ENCODE data around the gene GNAQ.

GNAQ gene

DNA sequence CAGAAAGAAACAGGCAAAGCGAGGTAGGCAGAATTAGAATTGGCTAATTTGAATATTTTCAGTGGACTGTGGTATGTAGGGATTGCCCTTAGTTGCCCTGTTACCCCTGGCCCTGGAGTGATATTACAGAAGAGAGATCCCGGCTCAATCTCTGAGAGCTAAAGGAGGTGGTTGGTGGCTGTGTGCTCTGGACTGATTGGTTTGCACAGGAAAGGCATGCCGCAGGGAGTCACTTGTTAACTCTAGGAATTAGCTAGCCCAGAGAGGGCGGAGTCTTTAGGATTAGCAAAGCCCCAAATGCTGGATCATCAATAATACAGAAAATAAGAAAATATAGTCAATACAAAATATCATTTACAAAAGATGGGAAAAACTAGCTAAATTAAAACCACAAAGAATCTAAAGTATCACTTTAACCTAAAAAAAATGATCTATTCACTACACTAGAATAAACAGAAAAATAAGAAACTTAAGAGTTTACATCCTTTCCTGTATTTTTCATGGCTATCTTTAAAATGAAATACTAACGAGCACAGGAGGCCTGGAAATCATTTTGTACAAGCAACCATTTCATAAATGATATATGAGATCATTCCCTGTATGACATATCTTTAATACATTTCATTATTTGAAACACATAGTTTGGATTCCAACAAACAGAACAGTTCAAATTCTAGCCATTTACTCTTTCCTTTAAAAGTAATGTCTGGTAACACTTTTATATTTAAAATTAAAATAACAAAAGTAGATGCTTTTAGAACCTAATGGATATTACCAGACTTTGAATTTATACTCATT, 71.1 kb downstream of the GNAQ start:
- H3K27ac ChIP-seq: no peak overlapping the region
- no peak for TF ChIP-seq ZFX (IDR thresholded peaks at IDR 0.05)
- TF ChIP-seq, protein P1, sequence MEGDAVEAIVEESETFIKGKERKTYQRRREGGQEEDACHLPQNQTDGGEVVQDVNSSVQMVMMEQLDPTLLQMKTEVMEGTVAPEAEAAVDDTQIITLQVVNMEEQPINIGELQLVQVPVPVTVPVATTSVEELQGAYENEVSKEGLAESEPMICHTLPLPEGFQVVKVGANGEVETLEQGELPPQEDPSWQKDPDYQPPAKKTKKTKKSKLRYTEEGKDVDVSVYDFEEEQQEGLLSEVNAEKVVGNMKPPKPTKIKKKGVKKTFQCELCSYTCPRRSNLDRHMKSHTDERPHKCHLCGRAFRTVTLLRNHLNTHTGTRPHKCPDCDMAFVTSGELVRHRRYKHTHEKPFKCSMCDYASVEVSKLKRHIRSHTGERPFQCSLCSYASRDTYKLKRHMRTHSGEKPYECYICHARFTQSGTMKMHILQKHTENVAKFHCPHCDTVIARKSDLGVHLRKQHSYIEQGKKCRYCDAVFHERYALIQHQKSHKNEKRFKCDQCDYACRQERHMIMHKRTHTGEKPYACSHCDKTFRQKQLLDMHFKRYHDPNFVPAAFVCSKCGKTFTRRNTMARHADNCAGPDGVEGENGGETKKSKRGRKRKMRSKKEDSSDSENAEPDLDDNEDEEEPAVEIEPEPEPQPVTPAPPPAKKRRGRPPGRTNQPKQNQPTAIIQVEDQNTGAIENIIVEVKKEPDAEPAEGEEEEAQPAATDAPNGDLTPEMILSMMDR (conservative IDR thresholded peaks at IDR 0.05): no peak

GRCh38 chr9:77959803-77960202, 71.8 kb downstream of the GNAQ start:
- TF ChIP-seq, protein P1 (conservative IDR thresholded peaks at IDR 0.05): no peak
- no peak for TF ChIP-seq ZFX (IDR thresholded peaks at IDR 0.05)
- no peak overlapping the region for H3K27ac ChIP-seq

GRCh38 chr9:77957652-77958051, 74.0 kb downstream of the GNAQ start:
- H3K27ac ChIP-seq: no peak overlapping the region
- TF ChIP-seq, protein P1 (conservative IDR thresholded peaks at IDR 0.05): no peak
- no peak for TF ChIP-seq ZFX (IDR thresholded peaks at IDR 0.05)

DNA sequence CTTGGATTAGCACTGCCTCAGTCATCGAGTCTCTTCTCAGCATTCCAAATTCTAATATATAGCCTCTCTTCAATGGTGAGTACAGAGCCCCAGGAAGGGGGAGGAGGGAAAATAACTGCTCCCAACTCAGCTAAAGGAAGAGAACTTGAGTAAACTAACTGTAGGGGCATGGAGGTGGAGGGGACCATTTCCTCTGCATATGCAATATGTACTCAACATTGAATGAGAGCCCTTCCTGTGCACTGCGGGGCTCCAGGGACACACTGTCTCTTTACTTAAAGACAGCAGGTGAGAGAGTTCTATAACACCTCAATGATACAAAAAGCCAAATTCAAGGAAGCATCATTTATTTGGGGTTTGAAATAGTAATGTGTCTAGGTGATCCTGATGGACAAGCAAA, 75.1 kb downstream of the GNAQ start:
- TF ChIP-seq, protein P1 (conservative IDR thresholded peaks at IDR 0.05): no peak
- no peak for TF ChIP-seq ZFX (IDR thresholded peaks at IDR 0.05)
- no peak overlapping the region for H3K27ac ChIP-seq

- no peak overlapping the region for H3K27ac ChIP-seq
- TF ChIP-seq, protein P1 (conservative IDR thresholded peaks at IDR 0.05): no peak
- no peak for TF ChIP-seq ZFX (IDR thresholded peaks at IDR 0.05)
Measured at GRCh38 chr9:77954666-77955015, 77.0 kb downstream of the GNAQ start.

DNA sequence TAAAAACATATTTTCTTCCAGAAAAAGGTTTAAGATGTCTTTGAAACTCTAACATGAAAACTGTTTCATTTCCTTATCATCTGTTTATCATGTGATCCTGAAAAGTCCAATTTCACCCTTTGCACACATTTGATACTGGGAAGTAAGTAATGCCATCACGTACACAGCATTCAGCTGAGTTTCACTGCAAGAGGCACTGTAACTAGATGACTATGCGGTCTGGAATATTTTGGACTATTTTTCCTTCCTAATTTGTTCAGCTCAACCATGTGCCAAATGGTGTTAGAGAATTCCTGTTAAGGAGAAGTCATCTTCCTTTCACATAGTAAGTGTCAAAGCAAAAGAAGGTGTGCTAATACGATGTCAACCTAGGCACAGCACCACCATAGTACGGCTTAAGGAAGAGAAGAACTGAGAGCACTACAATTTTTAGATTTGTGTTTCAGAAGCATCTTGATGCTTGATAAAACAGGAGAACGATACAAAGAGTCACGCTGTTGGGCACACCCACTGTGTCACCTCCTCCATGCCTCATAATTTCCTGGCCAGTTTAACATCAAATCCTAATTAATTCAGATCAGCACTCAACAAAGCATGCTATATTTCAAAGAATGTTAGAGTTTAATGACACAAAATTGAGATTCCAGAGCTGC, 77.5 kb downstream of the GNAQ start:
- TF ChIP-seq, protein P1 (conservative IDR thresholded peaks at IDR 0.05): no peak
- no peak for TF ChIP-seq ZFX (IDR thresholded peaks at IDR 0.05)
- no peak overlapping the region for H3K27ac ChIP-seq

DNA sequence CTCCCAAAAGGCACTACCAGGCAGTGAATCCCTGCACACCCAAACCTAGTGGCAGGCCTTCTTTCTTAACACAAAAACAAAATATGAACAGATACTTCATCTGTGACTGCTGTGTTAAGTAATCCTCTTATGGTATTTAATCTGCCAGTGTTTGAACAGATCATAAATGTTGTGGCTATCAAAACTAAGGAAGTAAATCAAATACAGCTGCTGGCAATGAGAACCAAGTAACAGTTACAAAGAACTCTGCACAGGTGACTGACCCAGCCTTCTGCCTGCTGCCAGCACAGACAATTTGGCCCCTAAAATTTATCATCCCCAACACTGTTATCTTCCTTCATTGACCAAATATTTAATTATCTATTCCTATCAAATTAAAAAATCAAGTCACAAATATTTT, 78.0 kb downstream of the GNAQ start:
- no peak overlapping the region for H3K27ac ChIP-seq
- TF ChIP-seq ZFX (IDR thresholded peaks at IDR 0.05): no peak
- TF ChIP-seq, protein P1 (conservative IDR thresholded peaks at IDR 0.05): no peak
